HG02981 (cell line): ENCODE data around the gene IFRD1.
"Not testable (repeated sequence)": the region's sequence is repeated elsewhere in the genome, so short reads cannot be mapped to it uniquely, and the experiment has no call there.

Source experiments
- ATAC-seq: cut with Tn5 transposase; IDR thresholded peaks from one replicate; pipeline ENCODE4 v1.9.1; 2021; ENCODE audit warnings: mild to moderate bottlenecking, moderate library complexity; ENCODE audit not compliant: unreplicated experiment

IFRD1 gene

GRCh38 chr7:112515989-112516388 is 65.7 kb downstream of the IFRD1 start:
- ATAC-seq, result no peak

GRCh38 chr7:112516418-112516817 is 66.2 kb downstream of the IFRD1 start:
- ATAC-seq, result not testable (repeated sequence)

GRCh38 chr7:112517487-112517886 is 67.2 kb downstream of the IFRD1 start:
- ATAC-seq, result no peak

- ATAC-seq, result no peak
Observed at GRCh38 chr7:112520787-112521186, 70.5 kb downstream of the IFRD1 start.

- ATAC-seq, result no peak
Observed at GRCh38 chr7:112521942-112522341, 71.7 kb downstream of the IFRD1 start.

GRCh38 chr7:112523871-112524270 is 73.6 kb downstream of the IFRD1 start:
- ATAC-seq, result no peak
